ENCODE results near the gene BCL2L2.

Gene BCL2L2

GRCh38 chr14:23299986-23300686 lies 6.5 kb upstream of the BCL2L2 start:
- no peak for DNase-seq (ENCODE audit: low read depth, low spot score)

GRCh38 chr14:23300687-23301223 lies 5.9 kb upstream of the BCL2L2 start:
- DNase-seq (ENCODE audit: low read depth, low spot score) = no peak

- peak; percentile 98 for DNase-seq (ENCODE audit: low read depth, low spot score)
Observed at GRCh38 chr14:23301288-23301968, 5.2 kb upstream of the BCL2L2 start.

GRCh38 chr14:23301969-23302289 lies 4.7 kb upstream of the BCL2L2 start:
- no peak for DNase-seq (ENCODE audit: low read depth, low spot score)

GRCh38 chr14:23302290-23303225 lies 4.1 kb upstream of the BCL2L2 start, which contains the start of gene PPP1R3E:
Gene PPP1R3E (minus strand): TSS chr14:23302859. CDS start chr14:23302576, 283 bp downstream.
- no peak for DNase-seq (ENCODE audit: low read depth, low spot score)

GRCh38 chr14:23307146-23307530 lies 505 bp downstream of the BCL2L2 start:
- no peak for DNase-seq (ENCODE audit: low read depth, low spot score)

- DNase-seq (ENCODE audit: low read depth, low spot score) = no peak
Observed at GRCh38 chr14:23307687-23308644, 1.3 kb downstream of the BCL2L2 start.

GRCh38 chr14:23308721-23309445 lies 2.2 kb downstream of the BCL2L2 start:
- DNase-seq (ENCODE audit: low read depth, low spot score) = no peak

GRCh38 chr14:23310546-23310945 lies 3.9 kb downstream of the BCL2L2 start:
- DNase-seq (ENCODE audit: low read depth, low spot score) = no peak

- DNase-seq (ENCODE audit: low read depth, low spot score) = no peak
Observed at GRCh38 chr14:23316300-23316699, 9.7 kb downstream of the BCL2L2 start.

GRCh38 chr14:23319746-23320583 lies 13.3 kb downstream of the BCL2L2 start:
- no peak for DNase-seq (ENCODE audit: low read depth, low spot score)

GRCh38 chr14:23320584-23321571 lies 14.2 kb downstream of the BCL2L2 start, which contains the start of gene PABPN1:
Gene PABPN1 (plus strand): TSS chr14:23321457. CDS start chr14:23321470, 13 bp downstream.
- DNase-seq (ENCODE audit: low read depth, low spot score) = peak; percentile 100

- DNase-seq (ENCODE audit: low read depth, low spot score) = no peak
Observed at GRCh38 chr14:23321572-23322547, 15.2 kb downstream of the BCL2L2 start.

GRCh38 chr14:23322568-23323517 lies 16.2 kb downstream of the BCL2L2 start:
- DNase-seq (ENCODE audit: low read depth, low spot score) = no peak

GRCh38 chr14:23323838-23324454 lies 17.3 kb downstream of the BCL2L2 start:
- no peak for DNase-seq (ENCODE audit: low read depth, low spot score)

All from smooth muscle cell of the brain vasculature (primary cell).